GM12878 (cell line): Measurements from ENCODE around the gene IQSEC2. TPM values are rescaled to one million over a fixed set of nuclear protein-coding genes. Genes with fewer than 3 reads are reported as not detected.

Experiments used
- ATAC-seq: fragments of 200-7000 bp; cut with Tn5 transposase; 3 replicates; pipeline ENCODE4 v1.9.1; 2020; ENCODE audit warnings: mild to moderate bottlenecking, moderate library complexity
- BruUV-seq: library from RNA; stranded (reverse); fragments of 400-500 nt; replicated peaks from 2 replicates; lab custom pipeline; 2021; lab: Mats Ljungman, UMichigan
- CTCF ChIA-PET: fragments of 300-600 bp; sonication (Branson Sonifier 250); formaldehyde crosslinking; extraction: SDS; loops from one replicate; lab custom pipeline; 2021; ENCODE audit warnings: inconsistent platforms; lab: Yijun Ruan, JAX
- POLR2A ChIA-PET: fragments of 350-600 bp; formaldehyde crosslinking; extraction: SDS; loops from one replicate; lab custom pipeline; 2021; ENCODE audit warnings: inconsistent platforms; lab: Charles Lee
- RAD21 ChIA-PET: fragments of 300-600 bp; sonication (Branson Sonifier 250); formaldehyde crosslinking; loops from one replicate; lab custom pipeline; 2023; ENCODE audit warnings: antibody characterized with exemption; ENCODE audit not compliant: unreplicated experiment; lab: Charles Lee
- SMC1A ChIA-PET: fragments of 300-600 bp; sonication (Branson Sonifier 250); formaldehyde crosslinking; loops from one replicate; lab custom pipeline; 2023; ENCODE audit not compliant: unreplicated experiment, uncharacterized antibody; lab: Charles Lee
- DNase-seq: peaks from one replicate; pipeline ENCODE4 v3.0.0-alpha.2; 2011; ENCODE audit warnings: low read depth, low spot score
- FAIRE-seq: peaks from 3 replicates; lab custom pipeline; 2011; peaks lifted over from hg19 to GRCh38; lab: Jason Lieb, UNC
- H2AFZ ChIP-seq: 2 replicates; pipeline ENCODE4 v1.6.0; 2011; ENCODE audit warnings: low read depth, low read length, control low read depth; ENCODE audit not compliant: control insufficient read depth
- H3K27ac ChIP-seq: 2 replicates; pipeline ENCODE4 v1.5.1; 2011; ENCODE audit warnings: control low read depth; ENCODE audit not compliant: control insufficient read depth, insufficient read depth
- H3K27me3 ChIP-seq, 2 experiments: replicated peaks in 1 of 2; 2 replicates each; pipeline versions ENCODE4 v1.6.0 to v1.6.1; 2011; ENCODE audit warnings: low read length in 1 of 2; ENCODE audit not compliant: control insufficient read depth in 2 of 2, insufficient read depth in 2 of 2
- H3K36me3 ChIP-seq, 2 experiments: 2 replicates each; pipeline ENCODE4 v1.5.1; 2011; ENCODE audit warnings: low read length in 1 of 2; ENCODE audit not compliant: control insufficient read depth in 2 of 2, insufficient read depth in 2 of 2
- H3K4me1 ChIP-seq: 2 replicates; pipeline ENCODE4 v1.6.1; 2011; ENCODE audit warnings: mild to moderate bottlenecking, low read length, moderate library complexity, mixed read lengths; ENCODE audit not compliant: control insufficient read depth, insufficient read depth
- H3K4me2 ChIP-seq: 2 replicates; pipeline ENCODE4 v1.6.0; 2011; ENCODE audit warnings: control low read depth; ENCODE audit not compliant: control insufficient read depth, insufficient read depth
- H3K4me3 ChIP-seq: fragments of 200-600 bp; sonication (generic); 2 replicates; pipeline ENCODE4 v1.5.1; 2016
- H3K79me2 ChIP-seq: 2 replicates; pipeline ENCODE4 v1.6.0; 2011; ENCODE audit warnings: low read length; ENCODE audit not compliant: control insufficient read depth, insufficient read depth
- H3K9ac ChIP-seq: 2 replicates; pipeline ENCODE4 v1.8.0; 2011; ENCODE audit warnings: low read length, control low read depth, mixed read lengths; ENCODE audit not compliant: control insufficient read depth, insufficient read depth
- H3K9me3 ChIP-seq: replicated peaks from 3 replicates; pipeline ENCODE4 v1.5.1; 2011; ENCODE audit warnings: mild to moderate bottlenecking, low read length; ENCODE audit not compliant: control insufficient read depth, insufficient read depth
- H4K20me1 ChIP-seq: 2 replicates; pipeline ENCODE4 v1.6.0; 2011; ENCODE audit not compliant: control insufficient read depth, insufficient read depth
- E2F8 ChIP-seq: fragments of 450-650 bp; IDR thresholded peaks from 2 replicates; pipeline ENCODE4 v1.6.1; 2018; ENCODE audit warnings: mild to moderate bottlenecking, low read depth, moderate library complexity; ENCODE audit not compliant: partially characterized antibody
- GABPA ChIP-seq: IDR thresholded peaks from 2 replicates; pipeline ENCODE4 v1.6.1; 2014; ENCODE audit warnings: antibody characterized with exemption, low read depth, mild to moderate bottlenecking, inconsistent platforms
- GATAD2B ChIP-seq: fragments of 450-650 bp; conservative IDR thresholded peaks from 2 replicates; pipeline ENCODE4 v1.6.1; 2017; ENCODE audit warnings: low read depth, mild to moderate bottlenecking, moderate library complexity
- HCFC1 ChIP-seq: fragments of 150-350 bp; IDR thresholded peaks from 2 replicates; pipeline ENCODE4 v1.6.1; 2014; ENCODE audit warnings: low read length
- HDAC6 ChIP-seq: fragments of 200-600 bp; sonication (generic); IDR thresholded peaks from one replicate; pipeline ENCODE4 v1.8.0; 2017; ENCODE audit warnings: antibody characterized with exemption; ENCODE audit not compliant: unreplicated experiment
- IRF3 ChIP-seq: fragments of 450-650 bp; IDR thresholded peaks from 2 replicates; pipeline ENCODE4 v1.6.1; 2014; ENCODE audit warnings: mild to moderate bottlenecking
- IRF4 ChIP-seq: IDR thresholded peaks from 2 replicates; pipeline ENCODE4 v1.6.1; 2011; ENCODE audit warnings: low read depth, low read length
- JUNB ChIP-seq: IDR thresholded peaks from 2 replicates; pipeline ENCODE4 v1.6.1; 2016; ENCODE audit warnings: antibody characterized with exemption, mild to moderate bottlenecking
- KDM1A ChIP-seq: fragments of 200-600 bp; sonication (generic); IDR thresholded peaks from 2 replicates; pipeline ENCODE4 v1.6.1; 2016; ENCODE audit warnings: borderline replicate concordance
- MTA2 ChIP-seq: fragments of 450-650 bp; IDR thresholded peaks from 2 replicates; pipeline ENCODE4 v1.6.1; 2016; ENCODE audit warnings: low read depth, mild to moderate bottlenecking, moderate library complexity
- MYB ChIP-seq: fragments of 150-350 bp; IDR thresholded peaks from 2 replicates; pipeline ENCODE4 v1.6.1; 2014; ENCODE audit warnings: mild to moderate bottlenecking, low read depth, low read length, borderline replicate concordance
- POLR2AphosphoS5 ChIP-seq: IDR thresholded peaks from 2 replicates; pipeline ENCODE4 v1.6.1; 2011; ENCODE audit warnings: mild to moderate bottlenecking, low read length, inconsistent platforms
- SMAD5 ChIP-seq: IDR thresholded peaks from 2 replicates; pipeline ENCODE4 v1.6.1; 2016; ENCODE audit warnings: antibody characterized with exemption, low read depth
- TCF12 ChIP-seq: IDR thresholded peaks from 2 replicates; pipeline ENCODE4 v1.6.1; 2011; ENCODE audit warnings: low read depth, mild to moderate bottlenecking, low read length
- ZSCAN29 ChIP-seq: fragments of 450-650 bp; IDR thresholded peaks from 2 replicates; pipeline ENCODE4 v1.6.1; 2017; ENCODE audit warnings: mild to moderate bottlenecking, moderate library complexity
- WGBS: methylation state at CpG from one replicate; pipeline ENCODE4 v1.1.6; 2016; ENCODE audit warnings: low lambda C conversion rate; ENCODE audit not compliant: insufficient replicate concordance, insufficient coverage; ENCODE audit errors: missing lambda C conversion rate; 5-methylcytosine and 5-hydroxymethylcytosine counted together
- in situ Hi-C: fragments of 300-500 bp; cut with MboI; formaldehyde crosslinking; loops from 9 replicates; pipeline ENCODE4 v1.14.3; 2018; ENCODE audit warnings: mixed read lengths
- intact Hi-C: fragments of 100-400 bp; cut with micrococcal nuclease; formaldehyde crosslinking; loops from one replicate; pipeline ENCODE4 v1.14.2; 2022; ENCODE audit not compliant: unreplicated experiment
- polyA plus RNA-seq, 11 experiments: library from polyadenylated mRNA; depleted of rRNA in 4 of 11; unstranded in 6 of 11; stranded (reverse) in 5 of 11; fragments of >200 nt; fragmentation: Nextera tagmentation in 4 of 11; fragmentation: Illumina TruSeq in 1 of 11; extraction: Ambion mirVana in 4 of 11; extraction: Trizol in 1 of 11; gene quantifications; 1 replicate in 1 of 11; 2 replicates in 10 of 11; pipeline versions ENCODE4 v1.2.1 to v1.2.3, GENCODE V29; 2011 to 2016; ENCODE audit warnings: inconsistent platforms in 2 of 11, missing spikeins in 2 of 11, low read depth in 1 of 11
- total RNA-seq, 4 experiments: library from RNA; depleted of rRNA in 3 of 4; stranded (reverse); fragments of >200 nt in 3 of 4; fragmentation: Illumina TruSeq in 1 of 4; extraction: Trizol in 1 of 4; gene quantifications; 2 replicates each; pipeline versions ENCODE4 v1.2.1 to v1.2.3, GENCODE V29; 2013 to 2021

IQSEC2 gene
- total and polyA plus RNA-seq, 10 of the 15 experiments (the other 5 are each of a cell fraction or from before 2014, with no cell fraction given): 0.01 to 0.23 (median 0.04) TPM; not detected in 3

- Histone ChIP-seq H3K36me3 (no peaks in the 10 kb centered on the region), H3K27me3 (no peaks in the 10 kb centered on the region), H3K4me3 (no peak overlapping the region), H3K9me3 (no peaks in the 10 kb centered on the region), H3K4me1 (no peaks in the 10 kb centered on the region), H4K20me1 (no peaks in the 10 kb centered on the region), H2AFZ (no peak overlapping the region), H3K27ac (no peak overlapping the region), H3K4me2 (no peak overlapping the region), H3K9ac (no peak overlapping the region), H3K79me2 (no peaks in the 10 kb centered on the region)
- ChIA-PET POLR2A (no interaction called here), RAD21 (no interaction called here), CTCF (interaction anchor here (0.8 to 2.0 kb wide), 4 partner anchors 11 to 23 kb away, joined by 3 to 4 read pairs (median 4); no protein-coding TSS in a partner anchor), SMC1A (no interaction called here)
- BruUV-seq: no TSS peak
- in situ Hi-C loops: no loop called here
- 37% methylated on average over 3 of the region's 3 CpGs for WGBS
- DNase-seq: no peak
- no peak for TF ChIP-seq JUNB
- no peak for TF ChIP-seq MTA2
- TF ChIP-seq IRF4: no peak
- TF ChIP-seq GATAD2B: no peak
- TF ChIP-seq IRF3: no peak
- TF ChIP-seq SMAD5: no peak
- no peak for TF ChIP-seq KDM1A
- no peak for TF ChIP-seq MYB
- no peak for TF ChIP-seq HDAC6
- no peak for TF ChIP-seq GABPA
- TF ChIP-seq POLR2AphosphoS5: no peak
- no peak for TF ChIP-seq HCFC1
- TF ChIP-seq E2F8: no peak
- TF ChIP-seq TCF12: no peak
- TF ChIP-seq ZSCAN29: no peak
- no peak for FAIRE-seq
- no peak for ATAC-seq
- intact Hi-C loops: no loop called here
Observed at GRCh38 chrX:53300157-53300556, 18.8 kb upstream of the IQSEC2 start.
